Prostate gland (tissue), 2 donors: ENCODE data around the gene MGST1. TPM values are rescaled to one million over a fixed set of nuclear protein-coding genes. Genes with fewer than 3 reads are reported as not detected.

Experiments used
- DNase-seq: peaks from one replicate; pipeline ENCODE4 v3.0.0-alpha.2; 2019; ENCODE audit warnings: low spot score
- H3K27ac ChIP-seq, 2 donors: fragments of 200-600 bp; sonication (generic); 2 replicates each; pipeline ENCODE4 v1.5.1; 2017 to 2019
- H3K27me3 ChIP-seq: fragments of 200-600 bp; sonication (generic); replicated peaks from 2 replicates; pipeline ENCODE4 v1.5.1; 2019; ENCODE audit not compliant: insufficient read depth
- H3K36me3 ChIP-seq, 2 donors: fragments of 200-600 bp; sonication (generic); 1 replicate in 1 of 2; 2 replicates in 1 of 2; pipeline versions ENCODE4 v1.5.1 to v1.8.1; 2017 to 2019
- H3K4me1 ChIP-seq: fragments of 200-600 bp; sonication (generic); replicated peaks from 2 replicates; pipeline ENCODE4 v1.5.1; 2019
- H3K4me3 ChIP-seq, 2 donors: fragments of 200-600 bp; sonication (generic); 2 replicates each; pipeline ENCODE4 v1.5.1; 2017 to 2019
- H3K9me3 ChIP-seq: fragments of 200-600 bp; sonication (generic); 2 replicates; pipeline ENCODE4 v1.5.1; 2017
- POLR2A ChIP-seq: fragments of 450-650 bp; IDR thresholded peaks from one replicate; pipeline ENCODE4 v1.6.1; 2016; ENCODE audit warnings: antibody characterized with exemption, mild to moderate bottlenecking
- POLR2AphosphoS5 ChIP-seq: sonication (generic); formaldehyde crosslinking; IDR thresholded peaks from one replicate; pipeline ENCODE4 v1.6.1; 2017; ENCODE audit warnings: antibody characterized with exemption
- WGBS: methylation state at CpG from one replicate; pipeline ENCODE4 v1.1.5; 2018; 5-methylcytosine and 5-hydroxymethylcytosine counted together
- intact Hi-C: fragments of 100-400 bp; cut with DNase I; formaldehyde crosslinking; loops from one replicate; pipeline ENCODE4 v1.14.2; 2022
- total RNA-seq, 2 donors: library from RNA; depleted of rRNA; stranded (reverse); fragments of >200 nt; gene quantifications; one replicate each; pipeline ENCODE4 v1.1.0, GENCODE V29; 2016
- TF ChIP-seq, protein P1 (sequence below), 4 experiments: fragments of 200-600 bp in 2 of 4; fragments of 450-650 bp in 2 of 4; sonication (generic) in 2 of 4; IDR thresholded peaks; 1 replicate in 3 of 4; 2 replicates in 1 of 4; pipeline ENCODE4 v1.5.1; 2016 to 2019; ENCODE audit warnings: antibody characterized with exemption in 4 of 4, mild to moderate bottlenecking in 2 of 4, moderate library complexity in 2 of 4

MGST1 gene
- total RNA-seq, 2 donors from 2014 or later, result 28.4 to 218 TPM

DNA sequence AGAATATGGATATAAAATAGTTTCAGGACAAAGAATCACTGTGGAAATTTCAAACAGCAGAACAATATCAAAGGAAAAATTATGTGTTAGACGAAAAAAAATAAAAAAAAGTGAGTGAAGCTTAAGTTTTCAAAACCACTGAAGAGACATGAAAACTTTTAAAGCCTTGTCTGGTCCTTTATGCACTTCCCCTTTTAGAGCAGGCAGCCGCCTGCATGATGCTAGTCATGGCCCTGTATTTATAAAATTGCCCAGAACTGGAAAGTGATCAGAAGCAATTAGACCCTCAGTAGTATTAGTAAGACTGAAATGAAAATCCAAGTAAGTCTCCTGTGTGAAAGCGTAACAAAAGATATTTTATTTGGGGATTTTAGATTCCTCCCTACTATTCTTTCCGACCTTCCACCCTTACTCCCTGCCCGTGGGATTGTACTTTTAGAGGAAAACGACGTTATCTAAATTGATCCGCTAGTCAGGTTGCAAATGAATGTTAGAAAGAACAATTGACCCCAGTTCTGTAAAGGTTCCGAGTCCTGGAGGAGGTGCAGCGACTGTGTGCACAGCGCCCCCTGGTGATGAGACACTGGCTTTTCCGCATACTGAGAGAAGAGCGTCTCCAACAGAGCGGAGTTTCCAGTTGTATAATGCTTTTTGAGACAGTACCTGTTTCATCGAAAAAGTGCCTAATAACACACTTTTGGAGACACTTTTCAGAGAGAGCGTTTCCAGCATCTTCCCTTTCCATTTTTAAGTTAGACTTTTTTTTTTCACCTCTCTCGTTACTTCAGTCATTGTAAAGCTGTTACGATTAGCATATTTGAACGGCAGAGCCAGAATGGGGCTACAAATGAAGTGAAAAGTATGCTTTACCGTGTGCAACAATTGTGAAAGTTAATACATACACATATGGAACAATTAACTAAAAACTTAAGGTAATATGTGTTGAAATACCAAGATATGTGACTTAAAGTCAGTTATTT is 12.4 kb downstream of the MGST1 start:
- Histone ChIP-seq H3K27ac (no peak overlapping the region), H3K4me3 (no peak overlapping the region), H3K4me1 (no peaks in the 10 kb centered on the region), H3K36me3 (no peaks in the 10 kb centered on the region), H3K27me3 (no peaks in the 10 kb centered on the region), H3K9me3 (no peaks in the 10 kb centered on the region)
- TF ChIP-seq POLR2A (no peak), POLR2AphosphoS5 (no peak)
- TF ChIP-seq, protein P1, sequence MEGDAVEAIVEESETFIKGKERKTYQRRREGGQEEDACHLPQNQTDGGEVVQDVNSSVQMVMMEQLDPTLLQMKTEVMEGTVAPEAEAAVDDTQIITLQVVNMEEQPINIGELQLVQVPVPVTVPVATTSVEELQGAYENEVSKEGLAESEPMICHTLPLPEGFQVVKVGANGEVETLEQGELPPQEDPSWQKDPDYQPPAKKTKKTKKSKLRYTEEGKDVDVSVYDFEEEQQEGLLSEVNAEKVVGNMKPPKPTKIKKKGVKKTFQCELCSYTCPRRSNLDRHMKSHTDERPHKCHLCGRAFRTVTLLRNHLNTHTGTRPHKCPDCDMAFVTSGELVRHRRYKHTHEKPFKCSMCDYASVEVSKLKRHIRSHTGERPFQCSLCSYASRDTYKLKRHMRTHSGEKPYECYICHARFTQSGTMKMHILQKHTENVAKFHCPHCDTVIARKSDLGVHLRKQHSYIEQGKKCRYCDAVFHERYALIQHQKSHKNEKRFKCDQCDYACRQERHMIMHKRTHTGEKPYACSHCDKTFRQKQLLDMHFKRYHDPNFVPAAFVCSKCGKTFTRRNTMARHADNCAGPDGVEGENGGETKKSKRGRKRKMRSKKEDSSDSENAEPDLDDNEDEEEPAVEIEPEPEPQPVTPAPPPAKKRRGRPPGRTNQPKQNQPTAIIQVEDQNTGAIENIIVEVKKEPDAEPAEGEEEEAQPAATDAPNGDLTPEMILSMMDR (IDR thresholded peaks at IDR 0.05), result peak in 3 of 4 experiments; percentile 56 to 71 (median 63)
- 79% methylated on average over 20 of the region's 20 CpGs for WGBS
- DNase-seq, result peak; percentile 25
- intact Hi-C loops, result loop anchor here (10.0 kb wide), 1 partner anchor 185 kb away; no protein-coding TSS in a partner anchor

GRCh38 chr12:16361142-16361783 is 13.8 kb downstream of the MGST1 start:
- H3K27ac ChIP-seq, result no peak overlapping the region
- H3K4me1 ChIP-seq, result no peaks in the 10 kb centered on the region
- no peak for DNase-seq
- intact Hi-C loops, result loop anchor here (10.0 kb wide), 1 partner anchor 186 kb away; no protein-coding TSS in a partner anchor
- no peaks in the 10 kb centered on the region for H3K27me3 ChIP-seq
- WGBS, result 88% methylated on average over 7 of the region's 7 CpGs
- TF ChIP-seq, protein P1 (IDR thresholded peaks at IDR 0.05), result no peak
- H3K9me3 ChIP-seq, result no peaks in the 10 kb centered on the region
- H3K36me3 ChIP-seq, result no peaks in the 10 kb centered on the region
- no peak overlapping the region for H3K4me3 ChIP-seq

GRCh38 chr12:16362550-16362949 is 15.1 kb downstream of the MGST1 start:
- H3K36me3 ChIP-seq, result no peaks in the 10 kb centered on the region
- H3K4me1 ChIP-seq, result no peaks in the 10 kb centered on the region
- H3K27ac ChIP-seq, result no peak overlapping the region
- H3K4me3 ChIP-seq, result no peak overlapping the region
- no peak for DNase-seq
- no peaks in the 10 kb centered on the region for H3K9me3 ChIP-seq
- intact Hi-C loops, result loop anchor here (10.0 kb wide), 1 partner anchor 188 kb away; no protein-coding TSS in a partner anchor
- TF ChIP-seq POLR2A (no peak), POLR2AphosphoS5 (no peak)
- TF ChIP-seq, protein P1 (IDR thresholded peaks at IDR 0.05), result no peak
- H3K27me3 ChIP-seq, result no peaks in the 10 kb centered on the region

DNA sequence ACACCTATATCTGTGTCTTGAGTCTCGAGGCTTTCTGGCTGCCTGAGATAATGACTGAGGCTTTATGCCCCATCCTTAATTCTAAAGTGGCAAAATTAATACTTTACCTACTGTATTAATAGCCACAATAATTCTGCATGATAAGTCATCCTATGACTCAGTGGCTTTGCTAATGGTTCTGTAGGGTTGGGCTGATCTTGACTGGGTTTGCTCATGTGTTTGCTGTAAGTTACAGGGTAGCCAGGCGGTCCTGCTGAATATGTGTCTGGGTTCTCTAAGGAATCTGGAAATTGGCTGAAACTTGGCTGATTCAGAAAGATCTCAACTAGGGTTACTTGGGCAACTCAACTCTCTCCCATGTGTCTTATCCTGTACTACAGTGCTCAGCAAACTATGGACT is 21.7 kb downstream of the MGST1 start:
- H3K27me3 ChIP-seq, result no peaks in the 10 kb centered on the region
- WGBS, result 95% methylated on average over 2 of the region's 2 CpGs
- DNase-seq, result no peak
- no peak overlapping the region for H3K27ac ChIP-seq
- no peaks in the 10 kb centered on the region for H3K9me3 ChIP-seq
- no peaks in the 10 kb centered on the region for H3K36me3 ChIP-seq
- H3K4me3 ChIP-seq, result no peak overlapping the region
- intact Hi-C loops, result loop anchor here (10.0 kb wide), 1 partner anchor 194 kb away; no protein-coding TSS in a partner anchor
- H3K4me1 ChIP-seq, result no peaks in the 10 kb centered on the region
- TF ChIP-seq, protein P1 (IDR thresholded peaks at IDR 0.05), result no peak
- no peak for TF ChIP-seq POLR2AphosphoS5
- no peak for TF ChIP-seq POLR2A
